ENCODE data around the gene CLEC19A.

GRCh38 chr16:19338335-19338734 lies 52.8 kb downstream of the CLEC19A start:
- no peak for TF ChIP-seq CTCF (conservative IDR thresholded peaks at IDR 0.05; ENCODE audit: low read depth in 2 of 2)
- TF ChIP-seq CREB1 (CRISPR knock-in tag; IDR thresholded peaks at IDR 0.05; ENCODE audit: low read depth) = no peak
- no peak for TF ChIP-seq EZH2phosphoT487 (IDR thresholded peaks at IDR 0.05; ENCODE audit: unreplicated experiment)
- TF ChIP-seq, protein P1, sequence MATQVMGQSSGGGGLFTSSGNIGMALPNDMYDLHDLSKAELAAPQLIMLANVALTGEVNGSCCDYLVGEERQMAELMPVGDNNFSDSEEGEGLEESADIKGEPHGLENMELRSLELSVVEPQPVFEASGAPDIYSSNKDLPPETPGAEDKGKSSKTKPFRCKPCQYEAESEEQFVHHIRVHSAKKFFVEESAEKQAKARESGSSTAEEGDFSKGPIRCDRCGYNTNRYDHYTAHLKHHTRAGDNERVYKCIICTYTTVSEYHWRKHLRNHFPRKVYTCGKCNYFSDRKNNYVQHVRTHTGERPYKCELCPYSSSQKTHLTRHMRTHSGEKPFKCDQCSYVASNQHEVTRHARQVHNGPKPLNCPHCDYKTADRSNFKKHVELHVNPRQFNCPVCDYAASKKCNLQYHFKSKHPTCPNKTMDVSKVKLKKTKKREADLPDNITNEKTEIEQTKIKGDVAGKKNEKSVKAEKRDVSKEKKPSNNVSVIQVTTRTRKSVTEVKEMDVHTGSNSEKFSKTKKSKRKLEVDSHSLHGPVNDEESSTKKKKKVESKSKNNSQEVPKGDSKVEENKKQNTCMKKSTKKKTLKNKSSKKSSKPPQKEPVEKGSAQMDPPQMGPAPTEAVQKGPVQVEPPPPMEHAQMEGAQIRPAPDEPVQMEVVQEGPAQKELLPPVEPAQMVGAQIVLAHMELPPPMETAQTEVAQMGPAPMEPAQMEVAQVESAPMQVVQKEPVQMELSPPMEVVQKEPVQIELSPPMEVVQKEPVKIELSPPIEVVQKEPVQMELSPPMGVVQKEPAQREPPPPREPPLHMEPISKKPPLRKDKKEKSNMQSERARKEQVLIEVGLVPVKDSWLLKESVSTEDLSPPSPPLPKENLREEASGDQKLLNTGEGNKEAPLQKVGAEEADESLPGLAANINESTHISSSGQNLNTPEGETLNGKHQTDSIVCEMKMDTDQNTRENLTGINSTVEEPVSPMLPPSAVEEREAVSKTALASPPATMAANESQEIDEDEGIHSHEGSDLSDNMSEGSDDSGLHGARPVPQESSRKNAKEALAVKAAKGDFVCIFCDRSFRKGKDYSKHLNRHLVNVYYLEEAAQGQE (IDR thresholded peaks at IDR 0.05; ENCODE audit: unreplicated experiment) = no peak
- no peak for TF ChIP-seq POLR2AphosphoS5 (IDR thresholded peaks at IDR 0.05; ENCODE audit: low read depth)
- no peak for TF ChIP-seq EZH2 (IDR thresholded peaks at IDR 0.05; ENCODE audit: low read depth, unreplicated experiment)
- no peak for TF ChIP-seq JUNB (IDR thresholded peaks at IDR 0.05; ENCODE audit: unreplicated experiment)
- TF ChIP-seq NANOG (IDR thresholded peaks at IDR 0.05; ENCODE audit: borderline replicate concordance) = no peak
- TF ChIP-seq ZNF462 (CRISPR knock-in tag; IDR thresholded peaks at IDR 0.05) = no peak
- TF ChIP-seq, protein P2, sequence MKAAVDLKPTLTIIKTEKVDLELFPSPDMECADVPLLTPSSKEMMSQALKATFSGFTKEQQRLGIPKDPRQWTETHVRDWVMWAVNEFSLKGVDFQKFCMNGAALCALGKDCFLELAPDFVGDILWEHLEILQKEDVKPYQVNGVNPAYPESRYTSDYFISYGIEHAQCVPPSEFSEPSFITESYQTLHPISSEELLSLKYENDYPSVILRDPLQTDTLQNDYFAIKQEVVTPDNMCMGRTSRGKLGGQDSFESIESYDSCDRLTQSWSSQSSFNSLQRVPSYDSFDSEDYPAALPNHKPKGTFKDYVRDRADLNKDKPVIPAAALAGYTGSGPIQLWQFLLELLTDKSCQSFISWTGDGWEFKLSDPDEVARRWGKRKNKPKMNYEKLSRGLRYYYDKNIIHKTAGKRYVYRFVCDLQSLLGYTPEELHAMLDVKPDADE (IDR thresholded peaks at IDR 0.05) = no peak
- no peak for TF ChIP-seq STAT1 (IDR thresholded peaks at IDR 0.05; ENCODE audit: unreplicated experiment)
